RPMI7951 (cell line): ENCODE results near the gene PKP1. TPM values are rescaled to one million over a fixed set of nuclear protein-coding genes. Genes with fewer than 3 reads are reported as not detected.

Source experiments
- DNase-seq: peaks from one replicate; pipeline ENCODE4 v3.0.0-alpha.2; 2012; ENCODE audit warnings: low read depth
- total RNA-seq: library from RNA; depleted of rRNA; stranded (reverse); fragments of >200 nt; shearing (Covaris generic); gene quantifications from 2 replicates; pipeline ENCODE4 v1.2.3, GENCODE V29; 2014

The PKP1 gene
- total RNA-seq, 1 experiment from 2014 or later = not detected

DNA sequence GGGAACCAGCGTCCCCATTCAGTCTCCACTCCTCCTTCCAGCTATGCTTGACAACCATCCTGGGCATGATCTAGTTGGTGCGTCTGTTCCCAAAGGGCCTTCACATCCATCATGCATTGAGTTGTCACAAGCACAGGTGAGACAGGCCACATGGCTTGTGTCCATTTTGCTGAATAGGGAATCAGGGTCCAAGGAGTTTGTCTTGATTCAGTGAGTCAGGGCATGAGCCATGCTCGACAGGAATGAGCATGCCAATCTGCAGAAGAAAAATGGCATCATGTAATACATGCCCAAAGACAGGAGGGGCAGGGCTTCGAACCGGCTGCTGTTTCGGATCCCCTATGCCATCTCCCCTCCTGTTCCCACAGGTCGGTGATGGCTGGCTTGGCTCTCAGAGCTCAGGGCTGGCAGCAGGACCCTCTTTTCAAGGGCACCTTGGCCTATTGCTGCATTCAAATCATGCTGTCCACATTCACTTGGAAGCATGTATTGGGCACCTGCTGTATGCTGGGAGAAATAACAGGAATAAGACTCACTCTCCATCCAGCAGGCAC is 44.5 kb downstream of the PKP1 start:
- no peak for DNase-seq

DNA sequence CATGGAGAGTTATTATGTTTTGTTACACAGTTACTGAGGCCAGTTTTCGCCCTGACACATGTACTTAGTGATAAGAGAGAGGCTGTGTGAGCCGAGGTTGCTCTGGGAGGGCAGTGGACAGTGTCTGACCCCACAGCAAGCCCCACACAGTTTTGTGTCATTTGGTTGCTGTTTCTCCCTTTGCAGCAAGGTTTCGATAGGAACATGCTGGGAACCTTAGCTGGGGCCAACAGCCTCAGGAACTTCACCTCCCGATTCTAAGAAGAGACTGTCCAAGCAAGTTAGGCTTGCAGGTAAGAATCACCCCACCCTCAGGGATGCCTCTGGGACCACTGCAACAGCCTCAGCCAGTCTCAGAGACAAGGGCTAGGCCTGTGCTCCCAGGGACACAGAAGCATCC is 45.3 kb downstream of the PKP1 start:
- DNase-seq = no peak

DNA sequence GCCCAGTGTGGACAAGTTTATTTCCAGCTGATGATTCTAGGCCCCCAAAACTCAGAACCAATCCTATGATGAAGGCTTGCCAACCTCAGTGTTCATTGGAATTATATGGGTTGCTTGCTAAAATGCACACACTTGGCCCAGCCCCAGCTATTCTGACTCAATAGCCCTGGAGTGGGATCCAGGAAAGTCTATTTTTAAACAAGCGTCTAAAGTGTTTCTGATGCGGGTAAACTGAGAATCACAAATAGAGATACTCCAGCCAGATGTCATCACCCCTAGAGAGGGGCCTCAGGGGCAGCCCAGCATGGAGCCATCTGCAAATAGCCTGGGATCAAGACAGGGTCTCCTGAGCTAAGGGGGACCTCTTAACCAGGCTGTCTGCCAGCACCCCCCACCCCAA is 46.0 kb downstream of the PKP1 start:
- peak; percentile 50 for DNase-seq

DNA sequence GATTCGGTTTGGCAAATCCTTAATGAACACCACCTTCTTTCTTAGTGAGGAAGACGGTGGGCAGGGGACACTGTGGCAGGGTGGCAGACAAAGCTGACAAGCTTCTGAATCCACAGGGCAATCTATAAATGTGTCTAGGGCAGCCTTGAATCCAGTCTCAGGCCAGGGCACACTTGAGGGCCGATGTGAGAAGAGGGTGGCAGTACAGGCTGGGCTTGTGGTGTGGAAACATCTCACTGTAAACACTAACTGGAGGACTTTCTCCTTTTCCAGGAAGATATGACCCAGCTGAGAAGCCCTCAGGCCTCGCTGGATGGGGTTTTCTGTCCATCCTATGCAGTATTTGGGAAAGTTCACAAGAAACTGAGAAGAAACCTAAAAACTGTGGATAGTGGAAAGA is 46.5 kb downstream of the PKP1 start:
- peak; percentile 13 for DNase-seq

DNA sequence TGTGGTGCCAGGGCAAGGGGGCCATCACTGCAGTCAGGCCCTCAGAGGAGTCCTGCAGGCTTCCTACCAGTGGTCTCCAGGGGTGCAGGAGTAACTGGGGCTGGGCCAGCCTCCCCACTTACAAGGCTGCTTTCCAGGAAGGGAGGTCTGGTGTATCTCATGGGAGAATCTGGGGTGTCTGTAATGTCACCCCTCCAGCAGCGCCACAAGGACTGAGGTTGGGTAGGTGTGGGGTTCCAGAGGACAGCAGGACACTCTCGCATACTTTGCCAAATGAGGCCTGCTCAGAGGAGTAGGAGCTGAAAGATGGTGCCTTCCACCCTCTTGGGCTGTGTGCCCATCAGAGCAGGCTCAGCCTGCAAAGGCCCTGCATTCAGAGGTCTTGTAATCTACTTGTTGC is 47.2 kb downstream of the PKP1 start:
- DNase-seq = no peak

DNA sequence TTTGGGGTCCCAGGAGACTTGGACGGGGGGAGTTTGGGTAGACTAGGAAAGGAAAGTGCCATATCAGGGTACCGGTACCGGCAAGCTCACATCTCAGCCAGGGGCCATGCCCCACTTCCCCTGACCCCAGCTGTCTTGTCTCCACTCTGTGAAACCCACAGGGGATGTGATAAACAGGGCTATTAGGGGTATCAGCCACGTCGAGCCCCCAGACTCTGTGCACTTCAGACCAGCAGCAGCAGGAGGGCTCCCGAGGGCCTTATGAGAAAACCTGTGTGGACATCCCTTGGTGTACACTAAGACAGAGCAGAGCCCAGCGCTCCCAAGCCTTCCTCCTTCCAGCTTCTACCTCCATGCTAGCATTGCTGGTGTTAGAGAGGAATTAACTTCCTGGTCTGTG is 47.9 kb downstream of the PKP1 start:
- no peak for DNase-seq

DNA sequence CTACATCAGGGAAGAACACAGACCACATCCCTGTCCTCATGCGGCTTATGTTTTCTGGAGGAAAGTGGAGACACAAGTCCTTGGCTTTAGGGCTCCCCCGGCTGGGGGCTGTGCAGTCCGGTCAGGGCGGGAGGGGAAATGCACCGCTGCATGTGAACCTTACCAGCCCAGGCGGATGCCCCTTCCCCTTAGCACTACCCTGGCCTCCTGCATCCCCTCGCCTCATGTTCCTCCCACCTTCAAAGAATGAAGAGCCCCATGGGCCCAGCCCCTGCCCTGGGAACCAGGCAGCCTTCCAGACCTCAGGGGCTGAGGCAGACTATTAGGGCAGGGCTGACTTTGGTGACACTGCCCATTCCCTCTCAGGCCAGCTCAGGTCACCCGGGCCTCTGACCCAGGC is 48.7 kb downstream of the PKP1 start:
- no peak for DNase-seq

DNA sequence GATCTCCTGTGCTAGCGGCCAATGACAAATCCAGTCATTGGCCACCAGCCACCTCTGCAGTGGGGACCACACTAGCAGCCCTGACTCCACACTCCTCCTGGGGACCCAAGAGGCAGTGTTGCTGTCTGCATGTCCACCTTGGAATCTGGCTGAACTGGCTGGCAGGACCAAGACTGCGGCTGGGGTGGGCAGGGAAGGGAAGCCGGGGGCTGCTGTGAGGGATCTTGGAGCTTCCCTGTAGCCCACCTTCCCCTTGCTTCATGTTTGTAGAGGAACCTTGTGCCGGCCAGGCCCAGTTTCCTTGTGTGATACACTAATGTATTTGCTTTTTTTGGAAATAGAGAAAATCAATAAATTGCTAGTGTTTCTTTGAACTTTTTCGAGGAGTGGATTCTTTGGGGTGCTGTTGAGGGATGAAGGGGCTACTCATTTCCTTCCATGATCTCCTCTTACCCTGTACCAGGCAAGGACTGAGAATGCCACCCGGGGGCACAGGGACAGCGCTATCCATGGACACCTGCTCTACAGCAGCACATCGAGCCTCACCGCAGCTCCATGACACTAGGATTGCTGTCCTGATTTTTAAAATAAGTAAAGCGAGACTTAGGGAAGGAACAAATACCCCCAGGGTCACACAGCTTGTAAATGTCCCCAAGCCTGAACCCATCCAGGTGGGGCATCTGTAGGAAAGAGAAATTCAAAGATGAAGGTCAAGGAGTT is 49.5 kb downstream of the PKP1 start:
- no peak for DNase-seq

DNA sequence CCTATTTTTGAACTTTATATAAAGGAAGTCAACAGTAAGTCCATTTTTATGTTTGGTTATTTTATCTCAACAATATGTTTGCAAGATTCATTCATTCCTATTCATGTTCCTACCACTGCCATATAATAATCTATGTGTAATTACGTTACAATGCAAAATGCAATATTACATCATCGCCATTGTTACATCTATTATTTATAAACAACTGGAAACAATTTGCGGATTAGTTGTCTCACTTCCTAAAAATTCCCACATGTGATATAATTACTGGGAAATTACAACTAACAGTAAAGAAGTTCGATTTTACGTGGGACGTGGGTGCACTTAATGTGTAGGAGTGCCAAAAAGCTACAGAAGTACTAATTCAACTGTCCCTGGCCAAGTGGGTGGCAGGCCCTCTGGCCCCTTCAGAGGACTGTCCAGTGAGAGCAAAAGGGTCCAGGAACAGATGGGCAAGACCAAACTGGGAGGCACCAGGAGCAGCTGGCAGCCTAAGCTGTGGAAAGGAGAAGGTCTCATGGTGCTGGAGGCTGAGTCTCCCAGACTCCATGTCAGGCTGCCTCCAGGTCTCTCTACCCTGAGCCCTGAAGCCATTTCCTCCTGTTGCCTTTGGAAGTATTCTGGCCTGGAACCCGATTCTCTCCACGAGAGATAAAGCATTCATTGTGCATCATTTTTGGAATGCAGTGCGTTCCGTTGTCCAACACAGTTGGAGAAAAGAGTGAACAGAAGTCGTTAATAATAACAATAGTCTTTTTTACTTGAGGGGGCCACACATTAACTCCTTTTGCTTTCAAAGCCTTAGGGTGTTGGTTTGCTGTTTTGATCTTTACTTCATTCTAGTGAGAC is 51.2 kb downstream of the PKP1 start:
- peak; percentile 4 for DNase-seq

DNA sequence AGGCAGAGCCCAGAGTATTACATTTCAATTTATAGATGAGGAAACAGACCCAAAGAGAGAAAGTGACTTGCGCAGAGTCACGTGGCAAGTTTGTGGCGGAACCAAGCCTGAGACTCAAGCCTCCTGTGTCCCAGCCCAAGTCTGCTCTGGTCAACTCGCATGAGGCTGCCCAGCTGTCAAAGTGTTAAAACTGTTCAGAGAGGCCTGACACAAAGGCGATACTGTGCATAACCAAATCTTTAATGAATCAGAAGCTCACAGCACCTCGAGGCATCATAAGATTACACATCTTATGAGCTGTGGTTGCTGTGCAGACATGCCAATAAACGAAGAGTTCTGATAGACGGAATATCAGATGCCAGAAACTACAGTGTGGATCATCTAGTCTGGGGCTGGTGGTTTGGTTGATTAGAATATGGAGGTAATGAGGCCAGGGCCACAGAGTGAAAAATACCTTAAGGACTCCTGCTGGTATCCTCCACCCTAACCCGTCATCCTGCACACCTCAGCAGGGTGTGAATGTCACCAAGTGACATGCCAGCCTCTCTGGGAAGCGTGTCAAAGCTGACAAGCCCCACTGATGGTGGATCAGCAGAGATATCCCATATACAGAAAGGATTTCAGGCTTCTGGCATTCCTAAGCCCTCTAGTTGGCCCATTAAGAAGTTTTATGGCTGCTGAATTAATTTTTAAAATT is 52.0 kb downstream of the PKP1 start:
- peak; percentile 31 for DNase-seq

DNA sequence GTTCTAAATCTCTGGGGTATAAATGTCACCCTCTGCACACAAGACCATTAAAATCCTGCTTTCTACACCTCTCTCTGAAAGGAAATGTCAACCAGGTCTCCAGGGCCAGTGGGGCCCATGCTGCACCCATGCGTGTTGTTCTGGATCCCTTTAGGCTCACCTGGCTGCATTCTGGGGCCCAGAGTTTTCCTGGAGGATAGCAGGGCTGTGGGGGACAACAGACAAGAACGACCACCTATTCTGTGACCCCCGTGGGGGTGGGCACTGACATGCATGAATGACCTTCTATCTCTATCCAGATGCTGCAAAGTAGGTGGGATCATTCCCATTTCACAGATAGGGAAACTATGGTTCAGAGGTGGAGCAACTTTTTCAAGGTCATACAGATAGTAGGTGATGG is 52.6 kb downstream of the PKP1 start:
- no peak for DNase-seq

DNA sequence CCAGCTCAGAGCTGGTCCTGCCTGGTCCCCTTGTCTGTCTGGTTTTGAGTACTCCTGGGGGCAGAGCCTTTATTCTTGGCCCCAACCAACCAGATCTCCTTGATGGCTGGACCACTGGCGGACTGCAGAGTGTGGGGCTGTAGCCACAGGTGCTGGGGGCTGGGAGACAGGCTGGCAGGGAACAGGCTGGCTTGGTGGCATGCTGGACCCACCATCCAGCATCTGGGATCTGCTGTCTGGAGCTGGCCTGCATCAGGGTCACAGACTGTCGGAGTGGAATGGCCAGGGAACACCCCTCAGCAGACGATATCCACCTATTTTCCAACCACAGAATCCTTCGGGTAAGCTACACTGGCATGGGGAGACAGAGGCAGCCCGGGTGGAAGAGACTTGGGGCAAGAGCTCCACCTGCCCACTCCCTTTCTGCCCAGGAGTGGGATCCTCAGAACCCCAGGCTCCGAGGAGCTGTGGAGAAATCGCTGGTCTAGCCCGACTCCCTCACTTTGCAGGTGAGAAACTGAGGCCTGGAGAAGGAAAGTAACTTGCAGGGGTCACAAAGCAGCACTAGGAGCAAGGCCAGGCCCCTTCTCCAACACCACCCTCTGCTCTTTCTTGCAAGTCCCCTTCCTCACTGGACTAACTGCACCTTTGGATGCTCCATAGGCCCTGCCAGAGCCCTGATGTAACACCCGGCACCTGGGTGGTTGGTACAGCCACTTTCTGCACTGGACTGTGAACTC is 53.6 kb downstream of the PKP1 start:
- no peak for DNase-seq

DNA sequence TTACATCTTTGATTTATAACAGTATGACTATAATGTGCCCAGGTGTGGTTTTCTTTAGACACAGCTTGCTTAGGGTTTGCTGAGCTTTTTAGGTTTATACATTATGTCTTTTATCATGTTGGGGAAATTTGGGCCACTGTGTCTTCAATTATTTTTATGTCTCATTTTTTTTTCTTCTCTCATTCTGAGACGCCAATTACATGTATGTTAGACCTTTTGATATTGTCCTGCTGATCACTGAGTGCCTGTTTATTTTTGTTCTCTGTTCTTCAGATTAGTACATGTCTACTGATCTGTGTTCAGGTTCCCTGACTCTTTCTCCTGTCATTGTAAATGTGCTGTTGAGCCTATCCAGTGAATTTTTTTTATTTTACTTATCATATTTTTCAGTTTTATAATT is 58.1 kb downstream of the PKP1 start:
- DNase-seq = no peak

DNA sequence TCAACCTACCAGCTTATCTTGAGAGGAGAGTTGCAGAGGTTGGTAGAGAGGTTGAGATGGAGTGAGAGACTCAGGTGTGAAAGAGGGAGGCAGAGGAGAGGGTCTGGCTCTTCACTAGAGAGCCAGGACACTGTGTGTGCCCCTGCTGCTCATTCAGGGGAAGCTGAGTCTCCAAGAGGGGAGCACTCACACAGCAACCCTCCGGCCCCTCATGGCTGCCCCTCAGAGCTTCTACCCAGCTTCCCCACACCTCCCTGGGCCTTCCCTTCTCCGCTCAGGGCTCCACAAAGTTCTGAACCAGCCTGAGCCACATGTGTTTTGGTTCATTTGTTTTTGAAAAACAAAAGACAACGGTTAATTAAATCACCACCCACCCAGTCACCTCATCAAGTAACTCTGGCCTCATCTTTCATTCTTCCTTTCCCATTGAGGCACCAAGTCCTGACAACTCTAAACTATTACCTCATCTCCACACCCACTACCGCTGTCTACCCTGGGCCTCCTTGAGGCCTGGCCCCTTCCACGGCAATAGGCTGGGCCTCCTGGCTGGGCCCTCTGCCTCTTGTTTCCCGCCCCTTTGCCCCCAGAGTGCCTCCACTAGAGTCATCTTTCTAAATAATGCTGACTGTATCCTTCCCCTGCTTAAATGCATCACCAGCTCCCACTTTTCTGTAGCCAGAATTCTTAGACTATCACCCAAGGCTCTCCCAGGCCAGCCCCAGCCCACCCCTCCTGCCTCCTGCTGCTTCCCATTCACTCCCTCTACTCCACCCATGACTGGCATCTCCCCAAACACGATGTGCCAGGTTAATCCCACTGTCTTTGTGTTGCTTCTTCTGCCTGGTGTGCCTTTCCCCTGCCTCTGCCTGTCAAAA is 61.1 kb downstream of the PKP1 start:
- no peak for DNase-seq

DNA sequence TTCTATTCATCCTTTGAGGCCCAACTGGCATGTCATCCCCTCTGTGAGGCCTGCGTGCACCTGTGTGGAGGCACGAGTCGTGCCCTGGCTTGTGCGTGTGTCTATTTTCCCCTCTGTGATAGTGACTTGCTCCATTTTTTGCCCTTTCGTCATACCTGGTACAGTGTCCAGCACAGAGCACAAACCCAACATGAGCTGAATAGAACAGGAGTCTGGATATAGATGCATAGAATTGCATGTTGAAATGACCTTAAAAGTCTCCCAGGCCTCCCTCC is 61.7 kb downstream of the PKP1 start:
- no peak for DNase-seq

DNA sequence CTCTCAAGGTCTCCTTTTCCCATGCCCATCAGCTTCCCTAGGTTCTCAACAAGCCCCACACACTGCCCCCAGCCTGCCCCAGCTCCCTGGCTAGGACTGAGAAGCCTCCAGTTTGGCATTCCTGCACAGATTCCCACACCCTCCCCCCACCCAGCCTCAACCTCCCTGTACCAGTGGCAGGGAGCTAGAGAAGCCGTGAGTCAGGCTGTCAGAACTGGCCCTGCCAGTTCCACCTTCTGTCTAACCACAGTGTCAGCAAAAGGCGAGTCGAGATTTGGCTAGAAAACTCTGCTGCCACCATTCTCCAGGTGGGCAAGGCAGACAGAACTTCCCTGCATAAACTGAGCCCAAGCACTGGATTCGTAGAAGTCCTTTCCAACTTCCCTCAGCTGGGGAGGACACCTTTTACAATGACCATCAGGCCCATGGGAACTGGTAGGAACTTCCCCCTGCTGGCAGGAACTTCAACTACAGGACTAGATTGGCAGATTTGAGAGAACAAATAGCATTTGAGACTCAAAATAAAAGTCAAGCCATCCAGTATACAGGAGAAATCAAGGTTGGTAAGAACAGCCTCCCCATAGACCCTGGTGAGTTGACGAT is 63.1 kb downstream of the PKP1 start:
- DNase-seq = peak; percentile 55

DNA sequence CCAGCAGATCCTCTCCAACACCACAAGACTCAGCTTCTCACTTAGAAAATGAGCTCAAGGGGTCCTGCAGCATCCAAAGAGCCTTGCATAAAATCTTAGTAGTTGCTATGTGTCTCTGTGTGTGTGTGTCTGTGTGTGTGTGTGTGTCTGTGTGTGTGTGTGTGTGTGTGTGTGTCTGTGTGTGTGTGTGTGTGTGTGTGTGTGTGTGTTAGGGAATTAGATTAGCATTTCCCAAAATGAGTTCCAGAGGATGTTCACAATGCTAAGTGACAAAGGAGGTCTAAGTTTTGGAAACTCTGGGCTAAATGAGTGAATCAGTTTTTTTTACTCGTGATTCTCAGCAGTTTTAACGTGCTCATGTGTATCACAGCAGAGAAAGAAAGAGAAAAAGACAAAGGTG is 63.7 kb downstream of the PKP1 start:
- DNase-seq = no peak

DNA sequence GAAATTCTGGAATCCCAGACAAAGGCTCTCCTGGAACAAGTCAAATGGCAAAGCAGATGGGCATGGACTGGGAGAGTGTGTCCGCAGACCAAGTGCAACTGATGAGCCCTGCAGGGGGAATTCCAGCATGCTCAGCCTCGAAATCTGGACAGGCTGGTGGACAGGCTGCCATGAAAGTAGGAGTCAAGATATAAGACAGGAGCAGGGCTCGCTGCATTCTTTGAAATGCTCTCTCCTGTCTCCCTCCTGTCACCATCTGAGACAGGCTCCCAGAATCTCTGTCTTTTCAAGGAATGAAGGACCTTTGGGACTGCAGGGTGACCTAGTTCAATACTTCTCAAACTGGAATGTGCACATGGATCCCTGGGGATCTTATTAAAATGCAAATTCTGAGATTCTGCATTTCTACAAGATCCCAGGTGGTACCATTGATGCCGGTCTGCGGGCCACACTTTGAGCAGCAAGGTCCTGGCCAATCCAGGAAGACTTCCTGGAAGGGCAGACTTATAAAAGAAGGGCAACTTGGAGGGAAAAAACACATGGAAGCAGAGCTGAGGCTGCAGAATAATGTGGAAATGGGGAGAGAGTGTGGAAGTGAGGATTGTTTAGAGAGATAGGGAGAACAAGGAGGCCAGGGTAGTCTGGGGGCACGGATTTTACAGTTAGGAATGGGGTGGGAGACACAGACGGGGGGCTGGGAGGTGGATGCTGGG is 64.3 kb downstream of the PKP1 start:
- DNase-seq = no peak

DNA sequence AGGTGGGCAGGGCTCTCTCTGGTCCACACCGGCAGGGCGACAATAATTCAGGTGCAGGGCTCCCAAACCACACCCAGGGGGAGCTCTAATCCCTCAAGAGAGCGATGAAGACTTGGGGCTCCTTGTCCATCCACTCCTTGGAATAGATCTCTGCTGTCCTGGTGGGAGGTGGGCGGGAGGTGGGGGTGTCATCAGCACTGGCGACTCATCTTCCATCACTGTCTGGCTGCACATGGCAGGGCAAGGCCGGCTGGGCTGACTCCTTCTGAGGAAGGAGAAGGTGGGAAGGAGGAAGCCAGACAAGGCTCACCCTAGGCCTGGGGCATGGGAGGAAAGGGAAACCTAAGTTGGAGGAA is 64.9 kb downstream of the PKP1 start:
- peak; percentile 28 for DNase-seq

DNA sequence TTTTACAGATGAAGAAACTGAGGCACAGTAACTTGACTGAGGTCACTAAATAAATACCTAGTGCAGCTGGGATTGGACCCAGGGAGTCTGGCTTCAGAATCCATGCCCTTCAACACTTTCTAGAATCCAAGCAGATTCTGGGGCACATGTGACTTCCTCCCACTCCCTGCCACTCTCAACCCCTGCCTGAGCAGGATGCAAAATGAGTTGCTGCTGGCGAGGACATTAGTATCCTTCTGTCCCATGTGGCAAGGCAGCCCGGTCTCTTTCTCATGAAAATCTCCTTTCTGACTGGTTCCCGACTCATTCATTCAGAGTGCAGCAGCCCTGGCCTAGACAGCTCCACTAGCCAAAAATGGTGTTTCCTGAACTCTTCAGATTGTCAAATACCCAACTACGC is 65.8 kb downstream of the PKP1 start:
- no peak for DNase-seq
